Non-pigmented ciliary epithelial cell (primary cell): ENCODE measurements around the gene TECPR2.
"Not testable (repeated sequence)": the region's sequence is repeated elsewhere in the genome, so short reads cannot be mapped to it uniquely, and the experiment has no call there.

Experiments used
- DNase-seq: peaks from one replicate; pipeline ENCODE4 v3.0.0-alpha.2; 2010; ENCODE audit warnings: low read depth

TECPR2 gene

DNA sequence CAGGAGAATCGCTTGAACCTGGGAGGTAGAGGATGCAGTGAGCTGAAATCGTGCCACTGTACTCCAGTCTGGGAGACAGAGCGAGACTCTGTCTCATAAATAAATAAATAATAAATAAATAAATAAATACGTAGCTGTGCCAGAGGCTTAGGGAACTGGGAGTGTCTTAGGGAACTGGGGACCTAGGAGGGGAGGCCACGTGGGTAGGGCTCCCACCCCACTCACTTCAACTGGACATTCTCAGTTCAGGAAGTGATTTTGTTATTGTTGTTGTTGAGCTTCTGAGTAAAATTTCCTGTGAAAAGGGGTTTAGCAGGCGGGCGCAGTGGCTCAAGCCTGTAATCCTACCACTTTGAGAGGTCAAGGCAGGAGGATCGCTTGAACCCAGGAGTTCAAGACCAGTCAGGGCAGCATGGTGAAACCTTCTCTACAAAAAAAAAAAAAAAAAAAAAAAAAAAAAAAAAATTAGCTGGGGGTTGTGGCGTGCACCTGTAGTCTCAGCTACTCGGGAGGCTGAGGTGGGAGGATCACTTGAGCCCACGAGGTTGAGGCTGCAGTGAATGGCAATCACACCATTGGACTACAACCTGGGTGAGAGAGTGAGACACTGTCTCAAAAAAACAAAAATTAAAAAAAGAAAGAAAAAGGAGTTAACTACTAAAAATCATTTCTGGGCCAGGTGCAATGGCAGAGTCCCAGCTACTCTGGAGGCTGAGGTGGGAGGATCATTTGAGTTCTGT is 165.9 kb downstream of the TECPR2 start:
- DNase-seq = no peak

- DNase-seq = no peak
These were observed 168.2 kb downstream of the TECPR2 start for GRCh38 chr14:102530828-102531478.

DNA sequence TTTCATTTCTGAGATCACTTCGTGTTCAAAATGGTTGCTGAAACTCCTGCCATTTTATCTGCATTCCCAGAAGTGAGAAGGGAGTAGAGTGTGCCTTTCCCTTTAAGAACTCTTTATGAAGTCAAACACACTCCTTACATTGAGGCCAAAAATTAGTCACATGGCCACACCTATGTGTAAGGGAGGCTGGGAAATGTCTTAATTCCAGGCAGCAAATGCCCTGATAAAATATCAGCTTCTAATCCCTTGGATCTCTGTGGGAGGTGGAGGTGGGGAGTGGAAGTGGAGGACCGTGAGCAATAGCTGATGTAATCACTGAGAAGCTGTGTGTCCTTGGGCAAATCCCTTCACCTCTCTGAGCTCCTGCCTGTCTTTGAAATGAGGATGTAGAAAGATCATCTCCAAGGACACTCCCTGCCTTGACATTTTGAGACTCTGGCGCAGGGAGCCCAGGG is 169.5 kb downstream of the TECPR2 start:
- no peak for DNase-seq

GRCh38 chr14:102537981-102538601 is 175.3 kb downstream of the TECPR2 start:
- DNase-seq = no peak

DNA sequence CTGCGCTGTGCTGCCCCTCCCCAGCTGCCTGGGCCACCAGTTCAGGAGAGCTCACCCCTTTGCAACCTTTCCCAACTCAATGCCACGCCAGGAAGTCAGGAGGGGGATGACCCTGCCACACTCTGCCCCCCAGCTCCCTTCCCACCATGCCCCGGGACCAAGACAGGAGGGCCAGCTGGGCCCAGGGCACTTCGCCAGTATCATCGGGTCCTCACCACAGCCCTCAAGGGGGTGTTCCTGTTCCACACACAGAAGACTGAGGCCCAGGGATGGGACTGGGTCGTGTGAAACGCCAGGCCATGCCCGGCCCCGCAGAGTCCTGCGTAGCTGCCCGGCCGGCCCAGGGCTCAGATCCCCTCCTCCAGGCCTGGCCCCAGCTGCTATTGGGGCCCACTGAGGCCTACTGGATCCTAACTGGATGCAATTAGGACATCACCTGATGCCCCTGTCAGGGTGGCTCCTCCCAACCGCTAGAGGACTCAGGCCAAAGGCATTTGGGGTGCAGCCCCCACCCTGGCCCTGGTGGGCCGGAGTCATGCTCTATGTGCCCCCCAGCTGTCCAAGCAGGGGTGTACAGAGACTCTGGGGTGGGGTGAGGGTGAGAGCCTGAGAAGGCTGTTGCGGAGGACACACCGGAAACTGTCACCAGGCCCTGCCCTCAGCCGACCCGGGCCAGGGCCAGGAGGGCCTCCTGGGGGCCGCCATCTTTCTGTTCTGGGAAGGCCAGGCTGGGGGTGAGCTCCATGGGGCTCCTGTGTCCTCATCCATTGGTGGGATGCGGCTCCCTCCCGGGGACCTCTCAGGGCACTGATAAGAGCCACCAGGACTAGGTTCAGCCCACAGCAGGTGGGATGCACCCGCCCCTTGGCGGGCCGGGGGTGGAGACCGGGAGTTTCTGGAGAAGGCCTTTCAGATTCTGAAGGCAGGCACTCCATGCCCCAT is 176.1 kb downstream of the TECPR2 start:
- no peak for DNase-seq

- no peak for DNase-seq
These were observed 177.0 kb downstream of the TECPR2 start for GRCh38 chr14:102539544-102540314.

DNA sequence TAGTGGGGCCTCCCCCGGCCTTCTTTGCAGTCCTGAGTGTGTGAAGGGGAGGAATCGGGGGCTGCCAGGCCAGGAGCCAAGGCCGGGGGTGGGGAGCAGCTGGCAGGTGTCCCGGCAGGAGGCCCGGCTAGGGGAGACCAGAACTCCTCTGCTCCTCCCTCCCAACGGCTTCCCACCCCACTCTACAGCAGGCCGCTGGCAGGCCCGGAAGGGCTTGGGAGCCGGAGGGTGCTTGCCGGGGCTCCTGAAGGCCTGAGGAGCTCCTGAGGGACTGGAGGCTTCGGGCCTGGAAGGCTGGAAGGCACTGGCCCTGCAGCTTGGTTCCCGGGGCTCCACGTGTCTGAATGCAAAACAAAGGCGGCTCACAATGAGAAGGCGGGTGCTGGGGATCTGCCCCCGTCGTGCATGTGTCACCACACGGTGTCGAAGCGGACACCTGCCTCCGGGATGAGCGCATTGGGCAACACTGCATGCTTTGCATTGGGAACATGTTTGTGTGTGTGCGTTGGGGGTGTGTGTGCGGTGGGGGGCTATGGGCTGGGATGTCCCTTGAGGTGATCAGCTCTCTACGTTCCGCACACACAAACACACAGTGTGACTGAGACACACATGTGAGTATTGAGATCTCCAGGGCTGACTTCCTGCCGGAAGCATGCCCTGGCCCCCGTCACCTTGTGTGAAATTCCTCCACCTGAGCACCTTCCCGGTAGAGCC is 177.7 kb downstream of the TECPR2 start:
- no peak for DNase-seq

DNA sequence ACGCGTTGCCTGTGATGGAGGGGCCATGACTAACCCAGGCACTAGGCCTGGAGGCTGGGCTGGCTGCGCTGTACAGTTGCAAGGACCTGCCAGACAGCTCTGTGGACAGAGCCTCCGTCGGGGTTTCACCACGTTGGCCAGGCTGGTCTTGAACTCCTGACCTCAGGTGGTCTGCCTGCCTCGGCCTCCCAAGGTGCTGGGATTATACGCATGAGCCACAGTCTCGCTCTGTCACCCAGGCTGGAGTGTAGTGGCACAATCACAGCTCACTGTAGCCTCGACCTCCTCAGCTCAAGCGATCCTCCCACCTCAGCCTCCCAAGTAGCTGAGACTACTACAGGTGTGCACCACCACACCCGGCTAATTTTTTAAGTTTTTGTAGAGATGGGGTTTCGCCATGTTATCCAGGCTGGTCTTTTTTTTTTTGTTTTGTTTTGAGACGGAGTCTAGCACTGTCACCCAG is 178.3 kb downstream of the TECPR2 start:
- not testable (repeated sequence) for DNase-seq

DNA sequence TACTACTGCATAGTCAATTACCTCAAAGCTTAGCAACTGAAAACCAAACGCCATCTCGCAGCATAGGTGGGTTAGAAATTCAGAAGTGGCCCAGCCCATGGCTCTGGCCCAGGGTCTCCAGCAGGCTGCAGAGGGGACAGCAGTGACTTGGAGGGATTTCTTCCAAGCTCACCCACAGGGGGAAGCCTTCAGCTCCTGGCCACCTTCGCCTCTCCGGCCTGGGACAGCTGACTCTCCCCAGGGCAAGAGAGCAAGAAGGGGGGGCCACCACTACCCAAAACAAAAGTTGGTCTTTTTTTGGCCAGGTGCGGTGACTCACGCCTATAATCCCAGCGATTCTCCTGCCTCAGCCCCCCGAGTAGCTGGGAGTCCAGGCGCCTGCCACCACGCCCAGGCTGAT is 179.0 kb downstream of the TECPR2 start:
- no peak for DNase-seq

- DNase-seq = no peak
These were observed 181.5 kb downstream of the TECPR2 start for GRCh38 chr14:102544046-102544746.

DNA sequence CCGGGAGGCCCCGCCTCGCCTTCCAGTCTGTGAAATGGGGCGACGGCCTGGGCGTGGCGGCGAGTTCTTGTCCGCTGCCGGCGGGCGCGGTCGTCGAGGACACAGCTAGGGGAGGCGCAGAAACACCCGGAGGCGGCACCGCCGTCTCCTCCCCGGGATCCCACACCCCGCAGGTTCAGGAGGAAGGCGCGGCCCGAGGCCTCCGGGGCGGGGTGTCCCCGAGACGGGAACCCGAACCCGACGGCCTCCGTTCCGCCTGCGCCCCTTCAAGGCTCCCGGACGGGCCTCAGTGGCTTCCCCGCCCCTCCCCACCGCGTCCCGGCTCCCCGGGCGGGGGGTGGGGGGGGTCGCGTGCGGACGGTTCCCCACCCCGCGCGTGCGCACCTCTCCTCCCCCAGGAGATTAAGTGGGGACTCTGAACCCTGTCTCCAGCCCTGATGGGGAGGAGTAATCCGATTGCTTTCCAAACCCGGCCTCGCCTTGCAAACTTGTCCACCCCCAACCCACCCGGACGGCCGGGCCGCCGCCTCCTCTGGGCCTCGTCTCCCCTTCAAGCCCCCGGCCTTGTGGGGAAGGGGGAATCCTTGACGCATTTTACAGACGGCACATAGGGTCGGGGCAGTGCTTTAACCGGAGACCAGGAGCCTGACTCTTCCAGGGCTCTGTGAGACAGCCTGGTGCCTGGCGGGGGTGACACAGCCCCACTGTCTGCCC is 182.2 kb downstream of the TECPR2 start:
- DNase-seq = no peak

GRCh38 chr14:102545461-102546265 is 182.9 kb downstream of the TECPR2 start:
- no peak for DNase-seq

DNA sequence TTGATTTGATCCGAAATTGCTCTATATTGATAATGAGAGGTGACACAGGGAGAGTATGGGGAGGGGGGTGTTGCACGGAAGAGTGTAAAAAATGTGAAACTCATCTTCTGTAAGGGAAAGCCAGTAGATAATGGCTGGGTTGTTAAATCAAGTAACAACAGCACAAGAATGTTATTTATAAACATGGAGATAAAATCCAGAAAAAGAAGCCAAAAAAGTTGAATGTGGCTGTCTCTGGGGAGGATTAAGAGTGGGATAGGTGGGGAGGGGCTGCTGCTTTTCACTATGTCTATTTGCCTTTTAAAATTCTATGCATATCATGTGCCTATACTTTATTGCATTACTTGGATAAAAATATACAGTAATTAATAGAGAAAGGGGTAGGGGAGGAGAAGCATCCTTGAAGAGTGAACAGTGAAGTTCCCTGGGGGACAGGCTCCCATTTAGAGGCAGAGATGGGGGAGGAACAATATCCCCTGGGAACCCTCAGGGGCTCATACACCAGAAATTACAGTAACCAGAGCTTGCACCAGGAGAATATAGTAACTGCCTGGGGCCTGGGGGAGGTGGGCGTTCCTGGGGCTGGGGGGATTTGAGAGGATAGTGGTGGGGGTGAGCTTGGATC is 186.0 kb downstream of the TECPR2 start:
- no peak for DNase-seq

GRCh38 chr14:102550927-102551401 is 188.2 kb downstream of the TECPR2 start:
- not testable (repeated sequence) for DNase-seq
